ENCODE measurements around the gene SSTR3.
"Not testable (repeated sequence)": the region's sequence is repeated elsewhere in the genome, so short reads cannot be mapped to it uniquely, and the experiment has no call there.

SSTR3 gene

GRCh38 chr22:37202001-37202555, 10.2 kb downstream of the SSTR3 start:
- H3K9ac ChIP-seq (ENCODE audit: low read depth in 1 of 2, low read length in 2 of 2), result no peak overlapping the region
- H3K4me1 ChIP-seq (ENCODE audit: control insufficient read depth in 1 of 2, insufficient read depth in 2 of 2, low read length in 2 of 2), result peaks cover 19% of the 10 kb centered on the region in 2 donors
- H3K4me3 ChIP-seq (ENCODE audit: low read depth in 1 of 2, low read length in 2 of 2), result no peak overlapping the region
- H3K36me3 ChIP-seq (ENCODE audit: control insufficient read depth in 1 of 2, insufficient read depth in 2 of 2, low read length in 2 of 2), result no peaks in the 10 kb centered on the region
- H3K27me3 ChIP-seq (ENCODE audit: control insufficient read depth in 1 of 2, insufficient read depth in 2 of 2, low read length in 2 of 2), result no peaks in the 10 kb centered on the region
- H3K27ac ChIP-seq (ENCODE audit: low read depth, low read length), result no peak overlapping the region
- H3K9me3 ChIP-seq (ENCODE audit: control insufficient read depth in 1 of 2, low read length in 2 of 2), result no peaks in the 10 kb centered on the region

GRCh38 chr22:37201443-37201820, 10.8 kb downstream of the SSTR3 start:
- H3K36me3 ChIP-seq (ENCODE audit: control insufficient read depth in 1 of 2, insufficient read depth in 2 of 2, low read length in 2 of 2); H3K9me3 ChIP-seq (ENCODE audit: control insufficient read depth in 1 of 2, low read length in 2 of 2); H3K27me3 ChIP-seq (ENCODE audit: control insufficient read depth in 1 of 2, insufficient read depth in 2 of 2, low read length in 2 of 2); H3K9ac ChIP-seq (ENCODE audit: low read depth in 1 of 2, low read length in 2 of 2); H3K27ac ChIP-seq (ENCODE audit: low read depth, low read length); H3K4me3 ChIP-seq (ENCODE audit: low read depth in 1 of 2, low read length in 2 of 2): not testable (repeated sequence)
- H3K4me1 ChIP-seq (ENCODE audit: control insufficient read depth in 1 of 2, insufficient read depth in 2 of 2, low read length in 2 of 2), result peaks cover 25% of the 10 kb centered on the region in 2 donors

GRCh38 chr22:37199760-37200108, 12.5 kb downstream of the SSTR3 start:
- H3K27ac ChIP-seq (ENCODE audit: low read depth, low read length), result peak overlapping the region; percentile 55
- peak overlapping the region; percentile 46 to 63 for H3K4me3 ChIP-seq (ENCODE audit: low read depth in 1 of 2, low read length in 2 of 2)
- H3K9ac ChIP-seq (ENCODE audit: low read depth in 1 of 2, low read length in 2 of 2), result peak overlapping the region; percentile 79 to 94

DNA sequence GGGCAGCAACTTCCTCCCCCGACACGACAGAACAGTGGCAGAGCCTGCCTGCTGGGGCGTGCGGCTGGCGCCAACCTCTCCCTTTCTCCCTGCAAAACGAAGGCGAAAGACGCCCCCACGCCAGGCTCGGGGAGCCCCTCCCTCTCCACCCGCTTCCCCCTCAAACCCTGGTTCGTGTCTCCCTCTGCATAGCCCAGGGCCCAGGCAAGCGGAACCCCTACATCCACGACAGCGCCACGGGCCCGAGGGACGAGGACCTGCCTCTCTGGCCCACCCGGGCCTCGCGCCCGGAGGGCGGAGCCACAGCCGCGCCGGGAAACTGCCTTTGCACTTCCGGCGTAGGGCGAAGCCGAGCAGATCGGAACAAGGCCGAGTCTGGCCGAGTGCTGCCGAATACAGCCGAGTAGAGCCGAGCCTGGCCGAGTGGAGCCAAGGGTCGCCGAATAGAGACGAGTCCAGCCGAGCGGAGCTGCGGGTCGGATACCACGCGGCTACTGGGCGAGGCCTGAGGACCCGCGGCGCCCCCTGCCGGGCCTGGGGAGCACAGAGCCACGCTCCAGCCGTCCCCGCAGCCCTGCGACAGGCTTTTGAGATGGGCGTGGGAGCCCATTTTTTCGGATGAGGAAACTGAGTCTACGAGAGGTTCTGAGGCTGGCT, 13.0 kb downstream of the SSTR3 start:
- no peaks in the 10 kb centered on the region for H3K9me3 ChIP-seq (ENCODE audit: control insufficient read depth in 1 of 2, low read length in 2 of 2)
- H3K4me1 ChIP-seq (ENCODE audit: control insufficient read depth in 1 of 2, insufficient read depth in 2 of 2, low read length in 2 of 2), result peaks cover 27 to 31% of the 10 kb centered on the region in 2 donors
- H3K27me3 ChIP-seq (ENCODE audit: control insufficient read depth in 1 of 2, insufficient read depth in 2 of 2, low read length in 2 of 2), result no peaks in the 10 kb centered on the region
- H3K9ac ChIP-seq (ENCODE audit: low read depth in 1 of 2, low read length in 2 of 2), result peak overlapping the region; percentile 90 to 99
- peak overlapping the region; percentile 74 to 86 for H3K4me3 ChIP-seq (ENCODE audit: low read depth in 1 of 2, low read length in 2 of 2)
- peak overlapping the region; percentile 82 for H3K27ac ChIP-seq (ENCODE audit: low read depth, low read length)
- H3K36me3 ChIP-seq (ENCODE audit: control insufficient read depth in 1 of 2, insufficient read depth in 2 of 2, low read length in 2 of 2), result no peaks in the 10 kb centered on the region

More at GRCh38 chr22:37199760-37200108, 12.5 kb downstream of the SSTR3 start:
- H3K27me3 ChIP-seq (ENCODE audit: control insufficient read depth in 1 of 2, insufficient read depth in 2 of 2, low read length in 2 of 2), result no peaks in the 10 kb centered on the region
- H3K9me3 ChIP-seq (ENCODE audit: control insufficient read depth in 1 of 2, low read length in 2 of 2), result no peaks in the 10 kb centered on the region
- peaks cover 27 to 31% of the 10 kb centered on the region in 2 donors for H3K4me1 ChIP-seq (ENCODE audit: control insufficient read depth in 1 of 2, insufficient read depth in 2 of 2, low read length in 2 of 2)
- H3K36me3 ChIP-seq (ENCODE audit: control insufficient read depth in 1 of 2, insufficient read depth in 2 of 2, low read length in 2 of 2), result no peaks in the 10 kb centered on the region

- H3K27ac ChIP-seq (ENCODE audit: low read depth, low read length), result peak overlapping the region; percentile 82
- no peaks in the 10 kb centered on the region for H3K9me3 ChIP-seq (ENCODE audit: control insufficient read depth in 1 of 2, low read length in 2 of 2)
- peak overlapping the region; percentile 74 to 86 for H3K4me3 ChIP-seq (ENCODE audit: low read depth in 1 of 2, low read length in 2 of 2)
- H3K27me3 ChIP-seq (ENCODE audit: control insufficient read depth in 1 of 2, insufficient read depth in 2 of 2, low read length in 2 of 2), result no peaks in the 10 kb centered on the region
- peaks cover 30 to 35% of the 10 kb centered on the region in 2 donors for H3K4me1 ChIP-seq (ENCODE audit: control insufficient read depth in 1 of 2, insufficient read depth in 2 of 2, low read length in 2 of 2)
- H3K9ac ChIP-seq (ENCODE audit: low read depth in 1 of 2, low read length in 2 of 2), result peak overlapping the region; percentile 90 to 99
- no peaks in the 10 kb centered on the region for H3K36me3 ChIP-seq (ENCODE audit: control insufficient read depth in 1 of 2, insufficient read depth in 2 of 2, low read length in 2 of 2)
These were observed 13.8 kb downstream of the SSTR3 start for GRCh38 chr22:37198258-37199102.

DNA sequence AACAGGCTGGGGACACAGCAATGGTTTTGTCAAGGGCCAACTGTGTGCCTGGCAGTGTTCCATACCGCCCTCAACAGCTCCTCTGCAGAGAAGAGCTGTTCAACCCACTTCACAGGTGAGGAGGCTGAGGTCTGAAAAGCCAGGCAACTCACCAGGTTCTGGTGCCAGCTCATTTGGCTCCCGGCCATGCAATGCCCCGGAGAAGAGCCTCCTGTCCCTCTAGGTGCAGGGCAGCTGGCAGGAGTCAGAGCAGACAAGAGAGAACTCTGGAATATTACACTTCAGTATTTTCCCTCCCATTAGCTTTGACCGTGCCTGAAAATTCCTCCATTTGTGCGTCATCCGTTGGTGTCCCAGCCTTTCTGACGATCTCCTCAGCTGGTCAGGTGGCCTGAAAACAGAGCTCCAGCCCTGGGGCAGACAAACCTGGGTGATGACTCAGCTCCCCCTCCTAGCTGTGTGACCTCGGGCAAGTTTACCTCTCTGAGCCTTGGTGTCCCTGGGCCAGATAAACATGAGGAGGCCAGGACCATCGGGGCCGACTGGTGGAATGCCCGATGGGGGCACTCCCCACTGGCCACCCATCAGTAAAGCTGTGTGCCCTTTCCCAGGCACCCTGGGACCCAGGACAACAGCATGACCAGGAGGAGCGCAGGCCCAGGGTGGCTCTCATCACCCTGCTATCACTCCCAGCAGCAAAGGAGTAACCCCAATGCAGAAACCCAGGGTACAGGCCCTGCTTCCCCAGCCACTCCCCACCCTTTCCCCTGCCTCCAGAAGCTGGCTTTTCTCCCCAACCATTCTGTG, 14.6 kb downstream of the SSTR3 start:
- Histone ChIP-seq H3K27me3 (ENCODE audit: control insufficient read depth in 1 of 2, insufficient read depth in 2 of 2, low read length in 2 of 2) (no peaks in the 10 kb centered on the region), H3K36me3 (ENCODE audit: control insufficient read depth in 1 of 2, insufficient read depth in 2 of 2, low read length in 2 of 2) (no peaks in the 10 kb centered on the region), H3K4me3 (ENCODE audit: low read depth in 1 of 2, low read length in 2 of 2) (peak overlapping the region; percentile 43 to 74), H3K4me1 (ENCODE audit: control insufficient read depth in 1 of 2, insufficient read depth in 2 of 2, low read length in 2 of 2) (peaks cover 31 to 43% of the 10 kb centered on the region in 2 donors), H3K9me3 (ENCODE audit: control insufficient read depth in 1 of 2, low read length in 2 of 2) (no peaks in the 10 kb centered on the region), H3K27ac (ENCODE audit: low read depth, low read length) (peak overlapping the region; percentile 53), H3K9ac (ENCODE audit: low read depth in 1 of 2, low read length in 2 of 2) (peak overlapping the region; percentile 12 to 55)

- peak overlapping the region; percentile 5 to 25 for H3K9ac ChIP-seq (ENCODE audit: low read depth in 1 of 2, low read length in 2 of 2)
- H3K27ac ChIP-seq (ENCODE audit: low read depth, low read length), result peak overlapping the region; percentile 53
- no peaks in the 10 kb centered on the region for H3K36me3 ChIP-seq (ENCODE audit: control insufficient read depth in 1 of 2, insufficient read depth in 2 of 2, low read length in 2 of 2)
- H3K9me3 ChIP-seq (ENCODE audit: control insufficient read depth in 1 of 2, low read length in 2 of 2), result no peaks in the 10 kb centered on the region
- H3K4me3 ChIP-seq (ENCODE audit: low read depth in 1 of 2, low read length in 2 of 2), result peak overlapping the region in 1 of 2 donors; percentile 32
- H3K27me3 ChIP-seq (ENCODE audit: control insufficient read depth in 1 of 2, insufficient read depth in 2 of 2, low read length in 2 of 2), result no peaks in the 10 kb centered on the region
- peaks cover 31 to 43% of the 10 kb centered on the region in 2 donors for H3K4me1 ChIP-seq (ENCODE audit: control insufficient read depth in 1 of 2, insufficient read depth in 2 of 2, low read length in 2 of 2)
These were observed 15.5 kb downstream of the SSTR3 start for GRCh38 chr22:37196539-37197450.

- no peaks in the 10 kb centered on the region for H3K9me3 ChIP-seq (ENCODE audit: control insufficient read depth in 1 of 2, low read length in 2 of 2)
- H3K4me1 ChIP-seq (ENCODE audit: control insufficient read depth in 1 of 2, insufficient read depth in 2 of 2, low read length in 2 of 2), result peaks cover 31 to 43% of the 10 kb centered on the region in 2 donors
- H3K36me3 ChIP-seq (ENCODE audit: control insufficient read depth in 1 of 2, insufficient read depth in 2 of 2, low read length in 2 of 2), result no peaks in the 10 kb centered on the region
- H3K27ac ChIP-seq (ENCODE audit: low read depth, low read length), result no peak overlapping the region
- no peak overlapping the region for H3K9ac ChIP-seq (ENCODE audit: low read depth in 1 of 2, low read length in 2 of 2)
- H3K4me3 ChIP-seq (ENCODE audit: low read depth in 1 of 2, low read length in 2 of 2), result no peak overlapping the region
- no peaks in the 10 kb centered on the region for H3K27me3 ChIP-seq (ENCODE audit: control insufficient read depth in 1 of 2, insufficient read depth in 2 of 2, low read length in 2 of 2)
These were observed 16.4 kb downstream of the SSTR3 start for GRCh38 chr22:37195921-37196320.

DNA sequence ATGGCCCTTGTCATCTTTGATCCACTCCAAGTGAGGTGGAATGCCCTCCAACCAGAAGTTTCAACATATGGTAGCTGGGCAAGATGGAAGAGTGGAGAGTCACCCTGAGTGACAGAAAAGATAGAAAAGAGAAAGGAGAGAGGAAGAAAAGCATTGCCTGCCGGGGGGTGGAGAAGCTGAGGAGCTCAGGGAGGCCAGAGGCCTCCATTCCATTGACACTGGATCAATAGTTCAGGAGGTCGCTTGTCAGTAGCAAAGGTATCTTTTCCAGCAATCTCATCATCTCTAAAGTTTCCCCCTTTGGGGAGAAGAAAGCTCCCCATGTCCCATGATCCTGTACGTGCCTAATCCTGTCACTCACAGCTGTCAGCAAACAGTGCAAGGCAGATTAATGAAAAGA, 17.5 kb downstream of the SSTR3 start:
- H3K4me1 ChIP-seq (ENCODE audit: control insufficient read depth in 1 of 2, insufficient read depth in 2 of 2, low read length in 2 of 2), result peaks cover 28 to 40% of the 10 kb centered on the region in 2 donors
- H3K4me3 ChIP-seq (ENCODE audit: low read depth in 1 of 2, low read length in 2 of 2), result no peak overlapping the region
- H3K36me3 ChIP-seq (ENCODE audit: control insufficient read depth in 1 of 2, insufficient read depth in 2 of 2, low read length in 2 of 2), result no peaks in the 10 kb centered on the region
- no peaks in the 10 kb centered on the region for H3K9me3 ChIP-seq (ENCODE audit: control insufficient read depth in 1 of 2, low read length in 2 of 2)
- H3K27ac ChIP-seq (ENCODE audit: low read depth, low read length), result no peak overlapping the region
- no peaks in the 10 kb centered on the region for H3K27me3 ChIP-seq (ENCODE audit: control insufficient read depth in 1 of 2, insufficient read depth in 2 of 2, low read length in 2 of 2)
- H3K9ac ChIP-seq (ENCODE audit: low read depth in 1 of 2, low read length in 2 of 2), result no peak overlapping the region

Data from duodenal mucosa (tissue), 2 donors.